ENCODE data around the gene SMAD4. TPM values are rescaled to one million over a fixed set of nuclear protein-coding genes. Genes with fewer than 3 reads are reported as not detected.

Gene SMAD4
- 49.0 and 54.0 TPM in 2 replicates for total RNA-seq

DNA sequence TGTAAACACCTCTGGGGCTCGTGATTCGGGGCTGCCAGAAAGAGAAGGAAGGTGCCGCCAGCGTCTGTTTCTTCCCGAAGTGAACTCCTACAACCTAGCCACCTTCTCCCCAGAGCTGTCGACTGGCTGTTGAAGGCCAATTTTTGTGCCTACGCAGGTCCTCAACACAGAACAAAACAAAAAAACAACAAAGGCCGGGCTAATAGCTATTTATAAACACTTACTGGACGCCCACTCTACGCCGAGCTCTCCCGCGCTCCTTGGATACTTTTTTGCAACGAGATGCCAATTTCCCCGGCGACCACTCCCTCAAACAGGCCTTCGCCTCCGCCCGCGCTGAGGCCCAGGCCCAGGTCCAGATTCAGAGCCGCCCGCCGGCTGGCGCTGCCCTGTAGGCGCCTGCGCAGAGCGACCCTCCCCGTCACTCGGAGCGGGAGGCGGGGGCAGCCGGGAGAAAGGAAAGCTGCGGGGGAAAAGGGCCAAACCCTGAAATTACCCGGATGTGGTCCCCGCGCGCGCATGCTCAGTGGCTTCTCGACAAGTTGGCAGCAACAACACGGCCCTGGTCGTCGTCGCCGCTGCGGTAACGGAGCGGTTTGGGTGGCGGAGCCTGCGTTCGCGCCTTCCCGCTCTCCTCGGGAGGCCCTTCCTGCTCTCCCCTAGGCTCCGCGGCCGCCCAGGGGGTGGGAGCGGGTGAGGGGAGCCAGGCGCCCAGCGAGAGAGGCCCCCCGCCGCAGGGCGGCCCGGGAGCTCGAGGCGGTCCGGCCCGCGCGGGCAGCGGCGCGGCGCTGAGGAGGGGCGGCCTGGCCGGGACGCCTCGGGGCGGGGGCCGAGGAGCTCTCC, at the start of gene SMAD4:
Gene SMAD4, plus strand, starts transcription at position 520 of the 843 bp plus-strand sequence. CDS start 16,834 bp downstream, outside the sequence.

Other genes starting within 250 kb of the SMAD4 start
- gene MRO, start 210.2 kb upstream of the SMAD4 start, total RNA-seq: not detected in 2 replicates
- 55.0 and 56.1 TPM in 2 replicates for gene ME2, start 151.1 kb upstream of the SMAD4 start, total RNA-seq
- 4.5 and 5.8 TPM in 2 replicates for gene ELAC1, start 62.2 kb upstream of the SMAD4 start, total RNA-seq
- 38.6 and 52.6 TPM in 2 replicates for gene MEX3C, start 167.5 kb downstream of the SMAD4 start, total RNA-seq